OCI-LY3 (cell line): ENCODE results near the gene B4GALT1.

Source experiments
- EZH2phosphoT487 ChIP-seq: fragments of 200-600 bp; shearing (Covaris generic); IDR thresholded peaks from 2 replicates; pipeline ENCODE4 v1.6.1; 2018; ENCODE audit warnings: antibody characterized with exemption, mixed run types, low read depth
- TF ChIP-seq, protein P1 (sequence below): fragments of 200-600, 300-600 bp; sonication (generic); IDR thresholded peaks from 2 replicates; pipeline ENCODE4 v1.5.1; 2014; ENCODE audit warnings: antibody characterized with exemption, low read length, low read depth

DNA sequence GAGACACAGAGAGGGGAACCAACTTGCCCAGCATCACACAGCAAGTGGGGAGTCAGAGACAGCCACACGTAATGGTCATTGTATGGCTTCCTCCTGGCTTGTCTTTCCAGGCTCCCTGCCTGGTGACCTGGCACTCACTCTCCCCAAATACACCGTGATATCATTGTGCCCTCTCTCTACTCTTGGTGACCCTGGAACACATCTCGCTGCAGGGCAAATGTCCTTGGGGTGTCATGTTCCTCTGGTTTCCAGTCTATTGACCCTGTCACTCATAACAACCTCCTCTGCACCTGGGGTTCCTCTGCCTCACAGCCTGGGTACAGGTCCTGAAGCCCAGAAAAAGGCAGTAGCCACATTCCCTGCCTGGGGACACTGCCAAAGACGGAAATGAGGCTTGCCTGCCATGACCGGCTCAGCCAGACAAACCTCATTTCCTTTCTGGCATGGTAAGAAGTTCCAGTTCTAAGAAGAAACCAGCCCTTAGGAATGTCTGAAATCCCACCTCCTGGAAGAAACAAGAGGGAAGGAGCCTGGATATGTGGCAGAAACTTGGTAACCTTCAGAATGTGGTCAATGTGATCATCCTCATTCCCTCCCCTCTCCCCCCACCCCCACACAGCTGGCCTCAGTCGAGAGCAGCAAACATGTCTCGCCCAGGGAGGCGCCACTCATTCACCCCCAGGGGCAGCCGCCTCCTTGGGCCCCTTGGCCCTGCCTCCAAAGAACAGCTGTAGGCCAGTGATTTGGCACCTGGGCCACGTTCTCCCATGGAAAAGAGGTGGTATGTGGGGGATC lies 60.1 kb downstream of the B4GALT1 start:
- no peak for TF ChIP-seq EZH2phosphoT487
- TF ChIP-seq, protein P1, sequence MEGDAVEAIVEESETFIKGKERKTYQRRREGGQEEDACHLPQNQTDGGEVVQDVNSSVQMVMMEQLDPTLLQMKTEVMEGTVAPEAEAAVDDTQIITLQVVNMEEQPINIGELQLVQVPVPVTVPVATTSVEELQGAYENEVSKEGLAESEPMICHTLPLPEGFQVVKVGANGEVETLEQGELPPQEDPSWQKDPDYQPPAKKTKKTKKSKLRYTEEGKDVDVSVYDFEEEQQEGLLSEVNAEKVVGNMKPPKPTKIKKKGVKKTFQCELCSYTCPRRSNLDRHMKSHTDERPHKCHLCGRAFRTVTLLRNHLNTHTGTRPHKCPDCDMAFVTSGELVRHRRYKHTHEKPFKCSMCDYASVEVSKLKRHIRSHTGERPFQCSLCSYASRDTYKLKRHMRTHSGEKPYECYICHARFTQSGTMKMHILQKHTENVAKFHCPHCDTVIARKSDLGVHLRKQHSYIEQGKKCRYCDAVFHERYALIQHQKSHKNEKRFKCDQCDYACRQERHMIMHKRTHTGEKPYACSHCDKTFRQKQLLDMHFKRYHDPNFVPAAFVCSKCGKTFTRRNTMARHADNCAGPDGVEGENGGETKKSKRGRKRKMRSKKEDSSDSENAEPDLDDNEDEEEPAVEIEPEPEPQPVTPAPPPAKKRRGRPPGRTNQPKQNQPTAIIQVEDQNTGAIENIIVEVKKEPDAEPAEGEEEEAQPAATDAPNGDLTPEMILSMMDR = no peak
